ENCODE data around the gene OSTN.
"Not testable (repeated sequence)": the region's sequence is repeated elsewhere in the genome, so short reads cannot be mapped to it uniquely, and the experiment has no call there.

OSTN gene

GRCh38 chr3:191169566-191169965, 29.5 kb upstream of the OSTN start:
- no peak for DNase-seq (ENCODE audit: extremely low read depth, low read depth)
- no peak for TF ChIP-seq CTCF (IDR thresholded peaks at IDR 0.05; ENCODE audit: low read depth, low read length)

GRCh38 chr3:191170097-191170496, 28.9 kb upstream of the OSTN start:
- DNase-seq (ENCODE audit: extremely low read depth, low read depth), result no peak

GRCh38 chr3:191175102-191175501, 23.9 kb upstream of the OSTN start:
- no peak for DNase-seq (ENCODE audit: extremely low read depth, low read depth)
- TF ChIP-seq CTCF (IDR thresholded peaks at IDR 0.05; ENCODE audit: low read depth, low read length), result no peak

More at GRCh38 chr3:191170097-191170496, 28.9 kb upstream of the OSTN start:
- no peak for TF ChIP-seq CTCF (IDR thresholded peaks at IDR 0.05; ENCODE audit: low read depth, low read length)

GRCh38 chr3:191176038-191176785, 22.8 kb upstream of the OSTN start:
- TF ChIP-seq CTCF (IDR thresholded peaks at IDR 0.05; ENCODE audit: low read depth, low read length), result no peak
- DNase-seq (ENCODE audit: extremely low read depth, low read depth), result no peak

GRCh38 chr3:191185382-191185781, 13.7 kb upstream of the OSTN start:
- DNase-seq (ENCODE audit: extremely low read depth, low read depth), result not testable (repeated sequence)

GRCh38 chr3:191188246-191188645, 10.8 kb upstream of the OSTN start:
- DNase-seq (ENCODE audit: extremely low read depth, low read depth), result not testable (repeated sequence)

- not testable (repeated sequence) for DNase-seq (ENCODE audit: extremely low read depth, low read depth)
Observed at GRCh38 chr3:191192270-191192669, 6.8 kb upstream of the OSTN start.

- DNase-seq (ENCODE audit: extremely low read depth, low read depth), result no peak
- TF ChIP-seq CTCF (IDR thresholded peaks at IDR 0.05; ENCODE audit: low read depth, low read length), result no peak
Observed at GRCh38 chr3:191192941-191193340, 6.1 kb upstream of the OSTN start.

- TF ChIP-seq CTCF (IDR thresholded peaks at IDR 0.05; ENCODE audit: low read depth, low read length), result no peak
Observed at GRCh38 chr3:191197761-191198306, 1.2 kb upstream of the OSTN start.

More at GRCh38 chr3:191197761-191198306, 1.2 kb upstream of the OSTN start:
- DNase-seq (ENCODE audit: extremely low read depth, low read depth), result no peak
